GM19023 (cell line): Measurements from ENCODE around the gene ZCCHC17.

Source experiments
- ATAC-seq: cut with Tn5 transposase; IDR thresholded peaks from one replicate; pipeline ENCODE4 v1.9.1; 2021; ENCODE audit warnings: mild to moderate bottlenecking, moderate library complexity; ENCODE audit not compliant: unreplicated experiment

Gene ZCCHC17

DNA sequence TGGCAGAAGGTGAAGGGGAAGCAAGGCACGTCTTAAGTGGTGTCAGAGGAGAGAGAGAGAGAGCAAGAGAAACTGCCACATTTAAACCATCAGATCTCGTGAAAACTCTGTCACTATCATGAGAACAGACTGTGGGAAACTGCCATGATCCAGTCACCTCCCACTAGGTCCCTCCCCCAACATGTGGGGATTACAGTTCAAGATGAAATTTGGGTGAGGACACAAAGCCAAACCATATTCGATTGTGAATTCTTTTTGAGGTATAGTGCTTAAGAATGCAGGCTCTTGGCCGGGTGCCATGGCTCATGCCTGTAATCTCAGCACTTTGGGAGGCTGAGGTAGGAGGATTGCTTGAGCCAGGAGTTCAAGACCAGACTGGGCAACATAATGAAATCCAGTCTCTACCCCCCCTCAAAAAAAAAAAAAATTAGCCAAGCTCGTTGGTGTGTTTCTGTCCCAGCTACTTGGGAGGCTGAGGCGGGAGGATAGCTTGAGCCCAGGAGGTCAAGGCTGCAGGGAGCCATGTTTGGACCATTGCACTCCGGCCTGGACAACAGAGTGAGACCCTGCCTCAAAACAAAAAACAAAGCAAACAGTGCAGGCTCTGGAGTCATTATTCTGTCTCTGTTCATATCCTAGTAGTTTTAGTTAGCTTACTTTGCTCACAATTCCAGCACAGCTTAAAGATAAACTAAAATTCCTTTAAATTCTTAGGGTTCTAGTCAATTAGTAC, 6.0 kb downstream of the ZCCHC17 start:
- ATAC-seq: no peak

DNA sequence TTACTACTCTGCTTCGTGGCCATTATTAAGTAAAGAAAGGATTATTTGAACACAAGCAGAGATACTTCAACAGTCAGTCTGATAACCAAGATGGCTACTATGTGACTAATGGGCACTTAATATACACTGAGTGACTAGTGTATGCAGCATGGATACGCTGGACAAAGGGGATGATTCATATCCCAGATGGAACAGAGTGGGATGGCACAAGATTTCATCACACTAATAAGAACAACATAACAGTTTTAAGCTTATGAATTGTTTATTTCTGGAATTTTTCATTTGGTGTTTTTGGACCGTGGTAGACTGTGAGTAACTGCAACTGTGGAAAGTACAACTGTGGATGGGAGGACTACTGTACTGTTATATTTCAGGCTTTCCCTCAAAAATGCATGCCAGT, 9.4 kb downstream of the ZCCHC17 start:
- no peak for ATAC-seq

DNA sequence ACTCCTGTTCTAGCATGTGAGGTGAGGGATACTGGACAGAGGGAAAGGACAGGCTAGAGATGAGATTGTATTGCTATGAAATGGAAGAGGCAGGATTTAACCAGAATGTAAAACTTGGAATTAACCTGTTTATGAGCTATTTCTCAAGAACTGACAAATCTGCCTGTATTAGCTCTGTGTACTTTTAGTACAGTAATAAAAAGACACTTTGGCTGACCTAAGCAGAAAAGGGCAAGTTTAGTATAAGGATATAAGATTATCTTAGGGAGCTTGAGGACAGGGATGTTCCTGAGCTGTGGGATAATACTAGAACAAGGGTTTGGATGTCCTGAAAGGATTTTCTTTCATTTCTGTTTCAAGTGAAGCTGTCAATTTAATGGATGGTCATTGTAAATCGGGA, 11.2 kb downstream of the ZCCHC17 start:
- ATAC-seq: no peak

DNA sequence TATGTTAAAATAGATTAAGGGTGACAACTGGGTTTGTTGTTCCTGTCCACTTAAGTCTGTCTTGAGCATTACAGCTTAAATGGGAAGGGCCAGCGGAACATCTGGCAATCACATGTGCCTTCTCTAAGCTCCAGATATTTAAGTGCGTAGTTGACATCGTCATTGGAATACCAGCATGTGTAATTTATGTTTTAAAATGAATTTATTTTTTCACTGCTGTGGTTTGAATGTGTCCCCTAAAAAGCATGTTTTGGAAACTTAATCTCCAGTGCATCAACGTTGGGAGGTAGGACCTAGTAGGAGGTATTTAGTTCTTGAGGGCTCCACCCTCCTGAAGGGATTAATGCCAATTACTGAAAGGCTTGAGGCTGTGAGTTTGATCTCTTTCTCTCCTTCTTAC, 13.4 kb downstream of the ZCCHC17 start:
- no peak for ATAC-seq

DNA sequence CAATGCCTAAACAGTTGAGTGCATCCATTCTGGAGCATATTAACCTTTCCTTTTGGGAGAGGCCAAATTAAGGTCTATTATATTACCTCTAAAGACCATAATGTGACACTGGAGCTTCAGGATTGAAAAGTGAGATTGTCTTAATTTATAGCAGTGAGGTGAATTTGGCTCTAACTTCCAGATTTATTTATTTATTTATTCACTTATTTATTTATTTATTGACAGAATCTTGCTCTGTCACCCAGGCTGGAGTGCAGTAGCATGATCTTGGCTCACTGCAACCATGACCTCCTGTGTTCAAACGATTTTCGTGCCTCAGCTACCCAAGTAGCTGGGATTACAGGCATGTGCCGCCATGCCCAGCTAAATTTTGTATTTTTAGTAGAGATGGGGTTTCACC, 19.1 kb downstream of the ZCCHC17 start:
- ATAC-seq: no peak

DNA sequence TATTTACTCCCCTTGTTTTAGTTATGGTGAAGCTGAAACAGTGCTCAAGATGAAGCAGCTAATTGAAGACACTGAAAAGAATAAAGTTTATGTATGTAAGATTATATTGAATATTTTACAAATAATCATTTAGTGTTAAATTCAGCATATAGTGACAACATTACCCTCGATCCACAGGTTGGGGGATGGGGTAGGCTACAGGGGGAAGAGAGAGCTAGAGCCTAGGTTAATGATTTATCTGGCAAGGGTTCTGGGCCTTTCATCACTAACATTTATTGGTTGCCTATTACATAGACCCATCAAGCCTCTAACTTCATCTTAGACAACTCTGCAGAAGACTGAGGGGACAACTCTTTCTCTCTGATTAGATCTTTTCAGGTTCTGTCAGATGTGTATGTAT, 21.3 kb downstream of the ZCCHC17 start:
- no peak for ATAC-seq

DNA sequence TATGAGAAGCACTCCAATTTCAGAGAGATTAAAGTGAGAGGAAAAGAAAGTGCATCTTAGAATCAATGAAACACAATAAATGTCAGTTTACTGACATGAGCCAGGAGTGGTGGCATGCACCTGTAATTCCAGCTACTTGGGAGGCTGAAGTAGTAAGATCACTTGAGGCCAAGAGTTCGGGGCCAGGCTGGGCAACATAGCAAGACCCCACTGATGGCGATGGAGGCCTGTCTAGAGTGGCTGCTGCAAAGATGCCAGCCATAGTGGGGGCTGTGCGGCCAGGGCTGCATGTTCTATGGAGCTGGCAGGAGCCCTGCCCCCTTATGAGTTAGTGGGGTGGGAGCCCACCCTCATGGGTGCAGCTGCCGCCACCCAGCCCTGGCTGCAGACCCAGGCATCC, 27.3 kb downstream of the ZCCHC17 start:
- ATAC-seq: no peak

DNA sequence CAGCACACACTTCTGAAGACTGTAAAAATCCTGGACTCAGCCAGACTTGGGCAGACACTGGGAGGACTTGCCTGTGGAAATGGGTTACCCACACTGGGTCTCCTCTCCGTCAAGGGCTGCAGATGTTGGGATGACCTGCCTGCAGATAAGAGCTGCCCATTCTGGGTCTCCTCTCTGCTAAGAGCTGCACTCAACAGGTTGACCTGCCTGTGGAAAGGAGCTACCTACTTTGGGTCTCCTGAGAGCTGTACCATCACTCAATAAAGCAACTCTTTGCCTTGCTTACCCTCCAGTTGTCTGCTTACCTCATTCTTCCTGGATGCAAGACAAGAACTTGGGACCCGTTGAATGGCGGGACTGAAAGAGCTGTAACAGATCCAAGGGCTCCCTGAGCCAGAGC, 28.2 kb downstream of the ZCCHC17 start:
- ATAC-seq: no peak

DNA sequence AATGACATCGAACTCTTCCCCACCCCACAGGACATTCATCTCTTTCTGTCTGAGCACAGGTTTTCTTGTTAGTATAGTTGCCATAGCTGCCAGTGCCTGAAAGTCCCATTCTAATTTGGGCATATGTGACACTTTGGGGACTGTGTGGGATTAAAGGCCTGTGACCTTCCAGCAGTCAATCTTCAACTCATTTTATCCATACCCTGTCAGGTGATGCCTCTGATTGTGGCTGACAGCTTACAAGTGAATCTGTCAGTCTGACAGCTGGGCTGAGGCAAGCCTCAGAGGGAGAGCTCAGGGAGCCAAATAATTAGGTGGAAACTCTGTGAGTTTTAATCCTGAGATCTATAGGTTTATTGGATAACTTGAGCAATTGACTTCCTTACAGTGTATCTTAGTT, 29.6 kb downstream of the ZCCHC17 start:
- ATAC-seq: no peak

DNA sequence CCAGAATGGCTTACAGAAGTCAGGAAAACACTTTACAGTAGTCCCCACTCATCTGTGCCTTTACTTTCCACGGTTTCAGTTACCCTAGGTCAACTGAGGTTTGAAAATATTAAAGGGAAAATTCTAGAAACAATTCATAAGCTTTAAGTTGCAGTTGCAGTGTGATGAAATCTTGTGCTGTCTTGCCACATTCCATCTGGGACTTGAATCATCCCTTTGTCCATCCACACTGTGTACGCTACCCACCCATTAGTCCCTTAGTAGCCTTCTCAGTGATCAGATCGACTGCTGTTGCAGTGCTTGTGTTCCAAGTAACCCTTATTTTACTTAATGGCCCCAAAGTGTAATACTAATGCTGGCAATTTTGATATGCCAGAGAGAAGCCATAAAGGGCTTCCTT, 30.5 kb downstream of the ZCCHC17 start:
- no peak for ATAC-seq

DNA sequence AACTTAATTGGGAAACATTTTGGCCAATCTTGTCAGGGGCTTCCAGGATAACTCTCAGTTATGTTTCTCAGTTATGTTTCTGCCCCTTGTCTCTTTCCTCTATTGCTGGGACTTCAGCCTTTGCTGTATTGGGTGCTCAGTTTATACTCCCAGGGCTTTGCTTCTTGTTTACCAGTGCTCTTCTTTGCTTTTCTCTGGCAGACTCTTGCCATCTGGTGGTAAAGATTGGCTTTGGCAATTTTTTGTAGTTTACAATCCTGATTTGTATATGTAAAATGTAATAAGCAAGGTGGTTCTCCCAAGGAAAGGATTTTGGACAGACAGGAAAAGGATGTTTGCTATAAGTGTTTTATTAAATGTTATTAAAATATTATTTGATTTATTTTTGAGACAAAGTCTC, 38.2 kb downstream of the ZCCHC17 start:
- ATAC-seq: no peak

DNA sequence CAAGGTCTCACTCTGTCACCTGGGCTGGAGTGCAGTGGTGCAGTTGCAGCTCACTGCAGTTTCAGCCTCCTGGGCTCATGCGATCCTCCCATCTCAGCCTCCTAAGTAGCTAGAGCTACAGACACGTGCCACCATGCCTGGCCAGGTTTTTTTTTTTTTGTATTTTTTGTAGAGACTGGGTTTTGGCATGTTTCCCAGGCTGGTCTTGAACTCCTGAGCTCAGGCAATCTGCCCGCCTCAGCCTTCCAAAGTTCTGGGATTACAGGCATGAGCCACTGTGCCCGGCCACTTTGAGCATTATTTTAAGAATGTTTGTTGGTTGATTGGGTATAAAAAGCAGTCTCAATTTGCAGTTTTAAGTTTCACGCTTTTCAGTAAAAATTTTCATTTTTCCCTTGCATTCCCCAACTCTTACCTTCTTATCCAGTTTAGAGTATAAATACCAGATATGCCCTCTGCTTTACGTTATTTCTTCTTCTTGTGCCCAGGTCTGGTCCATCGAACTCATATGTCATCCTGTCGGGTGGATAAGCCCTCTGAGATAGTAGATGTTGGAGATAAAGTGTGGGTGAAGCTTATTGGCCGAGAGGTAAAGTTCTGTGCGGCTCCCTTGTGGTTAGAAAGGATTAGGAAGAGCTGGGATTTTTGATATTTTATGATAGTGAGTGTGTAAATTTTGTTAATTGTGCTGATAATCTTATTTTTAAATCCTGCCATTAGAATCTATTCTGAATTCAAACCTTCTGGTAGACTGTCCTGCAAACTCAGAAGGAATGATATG, 40.0 kb downstream of the ZCCHC17 start:
- ATAC-seq: no peak

DNA sequence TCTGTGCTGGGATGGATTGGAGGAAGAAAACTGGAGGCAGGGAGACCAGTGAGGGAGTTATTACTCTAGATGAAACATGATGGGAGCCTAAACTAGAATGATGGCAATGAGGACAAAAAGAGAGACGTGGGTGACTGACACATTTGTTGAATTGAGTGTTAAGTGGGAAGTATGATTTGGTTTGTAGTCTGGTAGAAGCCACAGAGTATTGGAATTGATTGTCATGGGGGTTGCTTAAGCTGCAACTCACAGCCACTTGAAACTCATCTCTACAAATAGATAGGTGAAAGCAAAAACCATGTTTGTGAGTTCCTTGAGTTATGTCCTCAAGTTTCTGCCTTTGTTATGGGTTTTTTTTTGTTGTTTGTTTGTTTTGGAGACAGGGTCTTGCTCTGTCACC, 47.7 kb downstream of the ZCCHC17 start:
- no peak for ATAC-seq

DNA sequence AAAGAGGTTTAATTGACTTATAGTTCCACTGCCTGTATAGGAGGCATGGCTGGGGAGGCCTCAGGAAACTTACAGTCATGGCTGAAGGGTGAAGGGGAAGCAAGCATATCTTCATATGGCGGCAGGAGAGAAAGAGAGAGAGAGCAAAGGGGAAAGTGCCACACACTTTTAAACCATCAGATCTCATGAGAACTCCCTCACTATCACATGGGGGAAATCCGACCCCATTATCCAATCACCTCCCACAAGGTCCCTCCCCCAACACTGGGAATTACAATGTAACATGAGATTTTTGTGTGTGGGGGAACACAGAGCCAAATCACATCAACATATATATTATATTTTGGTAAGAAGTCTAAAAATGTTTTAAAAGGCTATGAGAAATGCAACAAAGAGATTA, 48.8 kb downstream of the ZCCHC17 start:
- ATAC-seq: no peak

DNA sequence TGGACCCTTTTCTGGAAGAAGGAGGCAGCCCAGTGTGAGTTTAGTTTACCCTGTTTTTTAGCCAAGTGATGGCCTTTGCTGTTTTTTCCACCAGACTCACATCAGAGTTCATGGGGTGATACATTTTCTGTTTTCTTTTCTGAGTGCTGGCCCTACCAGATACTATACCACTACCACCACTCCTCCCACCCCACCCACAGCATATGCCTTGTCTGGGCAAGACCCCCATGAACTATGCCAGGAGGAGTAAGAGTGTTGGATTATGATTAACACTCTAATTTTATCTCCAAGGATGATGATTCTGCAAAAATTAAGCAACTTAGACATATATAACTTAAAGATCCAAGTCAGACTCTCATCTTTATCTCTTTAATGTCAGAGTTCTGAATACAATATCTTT, 50.0 kb downstream of the ZCCHC17 start:
- no peak for ATAC-seq

DNA sequence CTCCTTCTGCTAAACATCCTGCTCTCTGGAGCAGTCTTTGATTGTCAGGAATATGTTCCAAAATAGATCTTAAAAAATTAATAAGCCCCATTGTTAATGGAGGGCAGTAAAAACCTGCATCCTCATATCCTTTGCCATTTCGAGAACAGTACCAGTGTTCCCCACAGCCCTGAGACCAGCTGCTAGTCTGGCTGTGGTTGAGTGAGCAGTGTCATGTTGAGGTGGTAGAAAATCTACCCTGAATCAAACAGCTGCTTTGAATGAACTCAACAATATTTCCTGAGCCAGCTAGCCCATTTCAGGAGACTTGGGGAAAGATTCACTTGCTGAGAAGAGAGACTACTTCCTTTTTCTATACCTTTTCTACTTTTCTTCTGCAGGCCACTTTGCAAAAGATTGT, 51.6 kb downstream of the ZCCHC17 start:
- ATAC-seq: no peak

DNA sequence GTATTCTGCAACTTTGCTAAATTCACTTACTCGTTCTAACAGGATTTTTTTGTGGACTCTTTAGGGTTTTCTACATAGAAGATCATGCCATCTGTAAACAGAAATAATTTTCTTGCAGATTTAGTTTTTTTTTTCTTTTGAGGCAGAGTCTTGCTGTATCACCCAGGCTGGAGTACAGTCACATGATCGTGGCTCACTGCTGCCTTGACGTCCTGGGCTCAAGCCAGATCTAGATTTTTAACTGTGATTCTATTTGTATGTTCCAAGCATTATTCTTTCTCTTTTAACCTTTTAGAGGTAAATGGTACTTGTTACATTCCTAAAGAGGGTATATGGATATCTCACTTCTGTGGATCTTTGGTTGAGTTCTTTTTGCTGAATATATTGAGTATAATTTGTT, 57.5 kb downstream of the ZCCHC17 start:
- no peak for ATAC-seq

DNA sequence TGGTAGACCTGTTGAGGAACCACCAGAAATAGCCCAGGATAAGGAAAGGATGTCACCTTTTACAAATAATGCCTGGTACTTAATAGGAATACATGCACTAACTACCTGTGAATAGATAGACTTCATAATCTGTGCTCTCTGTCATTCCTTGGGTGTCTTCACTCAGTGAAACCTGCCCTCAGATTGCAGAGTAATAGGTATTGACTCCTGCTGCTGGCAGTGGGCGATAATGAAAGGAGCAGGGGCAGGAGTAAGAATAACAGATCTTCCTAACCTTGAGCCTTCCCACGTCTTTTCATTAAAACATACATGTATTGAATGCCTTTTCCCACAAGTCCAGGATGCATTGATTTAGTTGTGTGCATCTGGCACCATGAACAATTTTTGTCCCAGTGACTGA, 59.6 kb downstream of the ZCCHC17 start:
- no peak for ATAC-seq

DNA sequence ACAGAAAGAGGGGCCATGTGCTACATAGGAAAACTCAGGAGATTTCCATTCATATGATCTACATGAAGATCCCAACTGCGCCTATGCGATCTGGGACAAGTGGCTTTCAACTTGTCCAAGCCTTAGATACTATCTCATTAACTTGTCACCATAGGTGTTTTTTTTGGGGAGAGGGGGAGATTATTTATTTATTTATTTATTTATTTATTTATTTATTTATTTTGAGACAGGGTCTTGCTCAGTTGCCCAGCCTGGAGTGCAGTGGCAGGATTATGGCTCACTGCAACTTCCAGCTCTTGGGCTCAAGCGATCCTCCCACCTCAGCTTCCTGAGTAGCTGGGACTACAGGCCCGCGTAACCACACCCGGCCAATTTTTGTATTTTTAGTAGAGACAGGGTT, 64.8 kb downstream of the ZCCHC17 start:
- no peak for ATAC-seq

DNA sequence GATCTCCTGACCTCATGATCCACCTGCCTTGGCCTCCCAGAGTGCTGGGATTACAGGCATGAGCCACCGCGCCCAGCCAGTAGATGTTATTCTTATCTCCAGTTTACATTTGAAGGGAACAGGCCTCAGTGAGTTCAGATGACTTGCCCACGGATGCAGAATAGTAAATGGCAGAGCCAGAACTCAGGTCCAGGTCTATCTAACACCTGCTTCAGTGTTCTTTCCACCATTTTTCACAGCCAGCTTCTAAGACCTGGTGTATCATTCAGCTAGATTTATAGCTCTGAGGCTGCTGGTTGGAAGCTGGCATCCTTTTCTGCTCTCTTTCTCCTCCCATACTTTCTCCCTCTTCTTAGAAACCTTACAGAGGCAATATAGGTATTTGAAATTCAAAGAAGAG, 65.2 kb downstream of the ZCCHC17 start:
- ATAC-seq: no peak

DNA sequence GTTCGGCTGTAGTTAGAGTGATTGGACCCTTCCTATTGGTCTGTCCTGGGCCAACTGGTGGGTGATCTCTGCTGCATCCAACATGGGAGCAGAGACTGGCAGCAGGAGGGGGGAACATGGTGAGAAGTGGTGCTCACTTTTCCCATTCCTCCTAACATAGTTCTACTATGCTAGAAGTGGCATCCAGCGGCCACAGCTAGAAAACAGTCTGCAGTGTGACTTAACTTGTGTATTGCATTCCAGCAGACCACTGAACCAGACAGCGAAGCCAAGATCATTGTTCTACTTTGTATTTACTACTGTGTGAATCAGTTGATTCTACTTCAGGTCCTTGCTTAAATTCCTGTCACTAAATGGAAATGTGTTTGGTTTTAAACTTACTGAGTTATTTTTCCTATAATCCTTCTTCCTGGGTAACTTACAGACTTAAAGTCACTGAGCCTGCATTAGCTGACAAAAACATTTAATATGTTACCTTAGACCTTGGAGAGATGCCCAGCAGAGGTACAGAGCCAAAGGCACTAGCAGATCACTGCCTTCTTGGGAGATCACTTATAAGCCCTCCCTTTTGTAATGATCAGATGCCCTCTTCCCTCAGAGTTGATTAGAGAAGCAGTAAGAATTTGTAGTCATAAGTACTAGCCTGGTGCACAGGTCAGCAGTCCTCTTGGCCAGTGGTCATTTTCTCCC, 67.9 kb downstream of the ZCCHC17 start:
- no peak for ATAC-seq

DNA sequence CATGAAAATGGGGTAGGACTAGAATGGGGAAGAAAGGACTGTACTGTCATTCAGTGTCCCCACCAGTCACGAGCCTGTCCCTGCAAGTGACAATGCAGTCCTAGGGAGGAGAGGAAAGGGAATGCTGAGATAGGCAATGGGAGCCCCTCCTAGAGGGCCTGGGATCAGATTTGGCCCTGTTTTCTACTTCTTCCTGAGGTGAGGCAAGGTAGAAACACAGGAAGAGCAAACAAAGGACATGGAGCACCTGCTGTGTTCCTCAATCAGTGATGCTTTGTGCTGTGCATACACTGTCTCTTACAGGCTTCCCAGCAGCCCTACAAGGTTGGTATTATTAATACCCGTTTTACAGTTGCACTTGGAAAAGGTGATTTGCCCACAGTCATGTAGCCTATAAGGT, 70.0 kb downstream of the ZCCHC17 start:
- no peak for ATAC-seq
